ENCODE results near the gene MACF1. TPM values are rescaled to one million over a fixed set of nuclear protein-coding genes. Genes with fewer than 3 reads are reported as not detected.

MACF1 gene
- total RNA-seq, 1 experiment from 2014 or later: 190 TPM

DNA sequence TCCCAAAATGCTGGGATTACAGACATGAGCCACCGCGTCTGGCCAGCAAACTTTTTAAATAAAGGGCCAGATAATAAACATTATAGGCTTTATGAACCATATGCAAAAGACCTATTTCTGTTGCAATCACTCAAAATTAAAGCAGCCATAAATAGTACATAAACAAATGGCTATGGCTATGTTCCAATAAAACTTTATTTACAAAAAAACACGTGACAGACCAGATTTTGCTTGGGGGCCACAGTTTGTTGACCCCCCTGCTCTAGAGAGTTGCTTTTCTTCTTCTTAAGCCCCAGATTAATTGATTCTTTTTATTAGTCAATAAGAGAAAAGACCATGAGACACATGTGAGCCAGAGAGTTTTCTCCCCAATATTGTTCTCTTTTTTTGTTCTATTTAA, 138.3 kb downstream of the MACF1 start:
- Mint-ChIP-seq H3K4me3 (no peak overlapping the region), H3K9me3 (no peaks in the 10 kb centered on the region), H3K36me3 (ENCODE audit: insufficient read depth in 1 of 3, low read depth in 3 of 3) (peaks cover 18 to 76% (median 70%) of the 10 kb centered on the region in 3 experiments), H3K4me1 (peaks cover 11 to 12% of the 10 kb centered on the region in 2 experiments), H3K27me3 (ENCODE audit: low read depth) (no peaks in the 10 kb centered on the region), H3K27ac (peak overlapping the region in 1 of 3 experiments; percentile 62; a peak in 1 of 7 replicates)
- Histone ChIP-seq H3K79me2 (ENCODE audit: insufficient read depth, low read length) (no peaks in the 10 kb centered on the region), H2AFZ (ENCODE audit: low read length) (no peak overlapping the region), H3K9ac (ENCODE audit: extremely low read depth, insufficient read length, low read length) (no peak overlapping the region), H3K14ac (ENCODE audit: insufficient read depth, low read length) (no peak overlapping the region), H2BK12ac (ENCODE audit: insufficient read length, low read depth, low read length) (no peak overlapping the region), H3K23ac (ENCODE audit: insufficient read length, low read depth, low read length) (no peak overlapping the region), H3K9me3 (ENCODE audit: control insufficient read depth, low read depth, low read length) (no peaks in the 10 kb centered on the region), H4K91ac (ENCODE audit: insufficient read length, low read depth, low read length) (no peak overlapping the region), H4K5ac (ENCODE audit: insufficient read length, low read depth, low read length) (no peak overlapping the region), H2AK5ac (ENCODE audit: insufficient read length, low read length) (no peak overlapping the region), H3K56ac (ENCODE audit: insufficient read length, low read depth, low read length) (no peak overlapping the region), H4K8ac (replicated peaks; ENCODE audit: insufficient read length, low read depth, low read length) (no peak overlapping the region), H2BK15ac (ENCODE audit: low read depth, low read length) (no peak overlapping the region), H3K18ac (ENCODE audit: insufficient read length, low read depth, low read length) (no peak overlapping the region), H3K4me2 (ENCODE audit: insufficient read depth, insufficient read length, low read length) (no peak overlapping the region), H3K27me3 (ENCODE audit: insufficient read depth, low read length) (no peaks in the 10 kb centered on the region), H3K4me1 (ENCODE audit: insufficient read depth, low read length) (no peaks in the 10 kb centered on the region), H2BK20ac (ENCODE audit: low read depth, low read length, poor library complexity, severe bottlenecking) (no peak overlapping the region), H3K79me1 (ENCODE audit: insufficient read depth, low read depth, low read length, poor library complexity, severe bottlenecking) (no peaks in the 10 kb centered on the region), H3K27ac (ENCODE audit: insufficient read length, low read depth, low read length) (no peak overlapping the region), H2BK120ac (ENCODE audit: low read depth, low read length, poor library complexity, severe bottlenecking) (no peak overlapping the region), H4K20me1 (ENCODE audit: control insufficient read depth, insufficient read depth, insufficient read length) (no peaks in the 10 kb centered on the region), H3K4ac (ENCODE audit: low read depth, low read length) (no peak overlapping the region), H3T11ph (ENCODE audit: low read length) (no peak overlapping the region), H3K23me2 (ENCODE audit: insufficient read length, low read depth, low read length, poor library complexity, severe bottlenecking) (no peaks in the 10 kb centered on the region), H2BK5ac (ENCODE audit: insufficient read length, low read length) (no peak overlapping the region)
- no peak for TF ChIP-seq CTCF (conservative IDR thresholded peaks at IDR 0.05)
- DNase-seq: no peak
- WGBS (ENCODE audit: extremely low coverage, insufficient read length, low lambda C conversion rate): no CpG with 5 or more reads among the region's 3 CpGs
